Measurements from ENCODE around the gene FAM110D.

Gene FAM110D

DNA sequence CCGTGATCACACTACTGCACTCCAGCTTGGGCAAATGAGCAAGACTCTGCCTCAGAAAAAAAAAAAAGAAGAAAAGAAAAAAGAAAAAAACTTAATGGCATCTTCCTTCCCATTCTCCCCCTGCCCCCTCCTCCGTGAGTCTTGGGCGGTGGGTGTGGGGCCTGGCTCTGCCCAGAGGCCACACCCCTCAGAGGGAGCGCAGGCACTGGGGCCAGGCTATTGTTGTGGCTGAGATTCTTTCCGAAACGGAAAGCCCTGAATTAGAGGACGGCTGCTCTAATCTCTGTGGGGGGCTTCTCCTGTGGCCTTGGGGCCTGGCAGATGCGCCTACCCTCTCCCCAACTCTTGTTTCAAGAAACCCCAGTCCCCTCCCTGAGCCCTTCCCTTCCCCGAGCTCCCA, 4.1 kb upstream of the FAM110D start:
- Histone ChIP-seq H2BK15ac (replicated peaks; ENCODE audit: low read depth) (no peak overlapping the region), H3K4me2 (ENCODE audit: low read length) (peak overlapping the region; percentile 4), H2BK5ac (ENCODE audit: low read length) (no peak overlapping the region), H4K5ac (ENCODE audit: low read length) (no peak overlapping the region), H2AK5ac (ENCODE audit: low read length) (no peak overlapping the region), H3K23ac (ENCODE audit: low read length) (no peak overlapping the region), H2BK120ac (ENCODE audit: low read depth, low read length) (no peak overlapping the region), H3K4me3 (ENCODE audit: low read length) (no peak overlapping the region), H3K4ac (ENCODE audit: low read depth, low read length) (no peak overlapping the region), H3K56ac (ENCODE audit: low read length) (peak overlapping the region; percentile 44), H3K79me2 (ENCODE audit: control insufficient read depth, insufficient read depth, low read length) (no peaks in the 10 kb centered on the region), H3K27me3 (ENCODE audit: insufficient read depth, low read length, poor library complexity) (no peaks in the 10 kb centered on the region), H3K79me1 (ENCODE audit: low read length) (no peaks in the 10 kb centered on the region), H3K9ac (ENCODE audit: low read length) (peak overlapping the region; percentile 41), H3K18ac (ENCODE audit: low read length) (no peak overlapping the region), H3K36me3 (ENCODE audit: control insufficient read depth, insufficient read depth, low read length) (no peaks in the 10 kb centered on the region), H4K8ac (ENCODE audit: low read depth, low read length) (no peak overlapping the region), H3K4me1 (ENCODE audit: control insufficient read depth, low read depth, low read length) (peaks cover 27% of the 10 kb centered on the region), H3K27ac (ENCODE audit: low read depth, low read length) (no peak overlapping the region)
- DNase-seq: peak; percentile 68
- no CpG with 5 or more reads among the region's 9 CpGs for WGBS (ENCODE audit: extremely low coverage, insufficient coverage, low lambda C conversion rate)

DNA sequence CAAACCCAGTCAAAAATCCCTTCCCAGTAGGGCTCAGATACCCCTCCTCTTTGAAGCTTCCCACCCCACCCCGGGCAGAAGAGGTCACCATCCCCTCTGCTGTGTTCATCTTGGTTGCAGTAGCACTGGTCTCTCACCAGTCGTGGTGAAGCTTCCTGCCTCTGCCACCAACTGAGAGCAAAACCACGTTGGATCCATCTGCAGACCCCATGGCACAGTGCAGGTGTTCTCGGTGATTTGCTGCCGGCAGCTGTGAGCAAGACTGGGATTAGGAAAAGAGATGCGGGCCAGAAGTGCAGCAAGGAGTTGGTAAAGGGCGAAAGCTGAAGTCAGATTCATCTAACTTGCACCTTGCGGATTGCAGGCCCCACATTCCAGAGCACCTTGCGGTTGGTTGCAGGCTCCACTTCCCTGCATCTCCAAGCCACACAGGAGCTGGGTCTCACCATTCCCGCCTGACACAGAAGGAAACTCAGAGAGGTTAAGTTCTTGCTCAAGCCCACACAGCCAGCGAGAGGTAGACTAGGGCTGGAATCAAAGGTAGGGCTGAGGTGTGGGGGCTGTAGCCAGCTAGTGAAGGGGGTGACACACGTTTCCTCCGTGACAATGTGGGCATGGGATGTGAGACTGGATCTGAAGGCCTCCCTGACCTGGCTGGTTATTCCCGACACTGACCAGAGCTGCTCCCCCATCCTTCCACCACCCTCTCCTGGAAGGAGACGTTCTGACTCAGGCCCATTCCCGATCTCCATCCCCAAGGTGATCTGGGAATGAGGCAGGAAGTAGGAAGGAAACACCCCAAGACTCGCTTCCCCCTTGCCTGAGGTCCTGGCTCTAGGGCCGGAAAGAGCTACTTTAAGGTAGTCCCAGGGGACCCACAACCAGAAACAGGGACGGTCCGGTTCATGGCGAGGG, 3.3 kb upstream of the FAM110D start:
- H3K27me3 ChIP-seq (ENCODE audit: insufficient read depth, low read length, poor library complexity): no peaks in the 10 kb centered on the region
- H2BK15ac ChIP-seq (replicated peaks; ENCODE audit: low read depth): no peak overlapping the region
- peak overlapping the region; percentile 34 for H3K4me2 ChIP-seq (ENCODE audit: low read length)
- H3K27ac ChIP-seq (ENCODE audit: low read depth, low read length): no peak overlapping the region
- H3K18ac ChIP-seq (ENCODE audit: low read length): peak overlapping the region; percentile 62
- H4K5ac ChIP-seq (ENCODE audit: low read length): no peak overlapping the region
- H3K36me3 ChIP-seq (ENCODE audit: control insufficient read depth, insufficient read depth, low read length): no peaks in the 10 kb centered on the region
- peak overlapping the region; percentile 3 for H2AK5ac ChIP-seq (ENCODE audit: low read length)
- H3K4ac ChIP-seq (ENCODE audit: low read depth, low read length): peak overlapping the region; percentile 49
- no peak overlapping the region for H2BK120ac ChIP-seq (ENCODE audit: low read depth, low read length)
- no peak overlapping the region for H3K23ac ChIP-seq (ENCODE audit: low read length)
- peaks cover 27% of the 10 kb centered on the region for H3K4me1 ChIP-seq (ENCODE audit: control insufficient read depth, low read depth, low read length)
- no peak for DNase-seq
- H3K9ac ChIP-seq (ENCODE audit: low read length): peak overlapping the region; percentile 64
- no peaks in the 10 kb centered on the region for H3K79me1 ChIP-seq (ENCODE audit: low read length)
- no peak overlapping the region for H4K8ac ChIP-seq (ENCODE audit: low read depth, low read length)
- H3K79me2 ChIP-seq (ENCODE audit: control insufficient read depth, insufficient read depth, low read length): no peaks in the 10 kb centered on the region
- peak overlapping the region; percentile 9 for H2BK5ac ChIP-seq (ENCODE audit: low read length)
- peak overlapping the region; percentile 81 for H3K56ac ChIP-seq (ENCODE audit: low read length)
- WGBS (ENCODE audit: extremely low coverage, insufficient coverage, low lambda C conversion rate): no CpG with 5 or more reads among the region's 21 CpGs
- H3K4me3 ChIP-seq (ENCODE audit: low read length): no peak overlapping the region

DNA sequence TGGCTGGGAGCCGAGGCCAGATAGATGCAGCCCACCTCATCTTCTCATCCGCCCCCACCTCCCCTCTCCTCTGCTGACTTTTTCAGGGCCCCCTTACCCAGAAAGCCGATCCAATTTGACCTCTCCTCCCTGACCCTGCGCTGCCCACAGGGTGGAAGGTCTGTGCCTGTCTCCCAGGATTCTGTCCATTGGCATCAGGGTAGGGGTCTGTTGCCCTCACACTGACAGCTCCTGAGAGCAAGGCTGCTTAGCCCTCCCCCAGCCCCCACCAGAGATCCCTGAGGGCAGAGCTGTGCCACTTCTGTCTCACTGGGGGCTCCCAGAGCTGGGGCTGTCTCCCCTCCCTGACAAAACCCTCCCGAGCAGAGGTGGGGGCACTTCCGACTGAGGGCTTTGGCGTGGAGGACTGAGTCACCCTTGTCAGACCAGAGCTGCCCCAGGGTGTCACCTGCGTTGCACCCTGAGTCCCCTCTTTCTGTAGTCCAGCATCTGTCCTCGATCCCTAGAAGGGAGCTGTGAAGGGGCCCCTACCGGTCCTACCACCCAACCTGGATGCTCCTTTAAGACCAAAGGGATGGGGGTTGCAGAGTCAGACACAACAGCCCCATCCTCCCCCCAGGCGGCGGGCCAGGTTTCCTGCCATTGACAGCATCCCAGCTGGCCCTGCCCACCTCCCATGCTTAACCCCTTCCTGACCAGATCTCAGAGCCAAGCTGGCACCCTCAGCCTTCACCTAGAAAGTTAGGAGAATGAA, 2.4 kb upstream of the FAM110D start:
- no peak overlapping the region for H3K4me3 ChIP-seq (ENCODE audit: low read length)
- no peaks in the 10 kb centered on the region for H3K27me3 ChIP-seq (ENCODE audit: insufficient read depth, low read length, poor library complexity)
- peak overlapping the region; percentile 53 for H3K23ac ChIP-seq (ENCODE audit: low read length)
- peak overlapping the region; percentile 84 for H2BK5ac ChIP-seq (ENCODE audit: low read length)
- WGBS (ENCODE audit: extremely low coverage, insufficient coverage, low lambda C conversion rate): no CpG with 5 or more reads among the region's 12 CpGs
- no peaks in the 10 kb centered on the region for H3K79me2 ChIP-seq (ENCODE audit: control insufficient read depth, insufficient read depth, low read length)
- peaks cover 32% of the 10 kb centered on the region for H3K4me1 ChIP-seq (ENCODE audit: control insufficient read depth, low read depth, low read length)
- DNase-seq: peak; percentile 89
- H3K36me3 ChIP-seq (ENCODE audit: control insufficient read depth, insufficient read depth, low read length): no peaks in the 10 kb centered on the region
- no peak overlapping the region for H4K5ac ChIP-seq (ENCODE audit: low read length)
- peak overlapping the region; percentile 81 for H3K56ac ChIP-seq (ENCODE audit: low read length)
- no peak overlapping the region for H2BK15ac ChIP-seq (replicated peaks; ENCODE audit: low read depth)
- peak overlapping the region; percentile 64 for H3K9ac ChIP-seq (ENCODE audit: low read length)
- no peak overlapping the region for H3K27ac ChIP-seq (ENCODE audit: low read depth, low read length)
- peak overlapping the region; percentile 94 for H3K4me2 ChIP-seq (ENCODE audit: low read length)
- H3K4ac ChIP-seq (ENCODE audit: low read depth, low read length): peak overlapping the region; percentile 49
- no peaks in the 10 kb centered on the region for H3K79me1 ChIP-seq (ENCODE audit: low read length)
- H3K18ac ChIP-seq (ENCODE audit: low read length): peak overlapping the region; percentile 62
- no peak overlapping the region for H4K8ac ChIP-seq (ENCODE audit: low read depth, low read length)
- peak overlapping the region; percentile 16 for H2BK120ac ChIP-seq (ENCODE audit: low read depth, low read length)
- peak overlapping the region; percentile 43 for H2AK5ac ChIP-seq (ENCODE audit: low read length)

DNA sequence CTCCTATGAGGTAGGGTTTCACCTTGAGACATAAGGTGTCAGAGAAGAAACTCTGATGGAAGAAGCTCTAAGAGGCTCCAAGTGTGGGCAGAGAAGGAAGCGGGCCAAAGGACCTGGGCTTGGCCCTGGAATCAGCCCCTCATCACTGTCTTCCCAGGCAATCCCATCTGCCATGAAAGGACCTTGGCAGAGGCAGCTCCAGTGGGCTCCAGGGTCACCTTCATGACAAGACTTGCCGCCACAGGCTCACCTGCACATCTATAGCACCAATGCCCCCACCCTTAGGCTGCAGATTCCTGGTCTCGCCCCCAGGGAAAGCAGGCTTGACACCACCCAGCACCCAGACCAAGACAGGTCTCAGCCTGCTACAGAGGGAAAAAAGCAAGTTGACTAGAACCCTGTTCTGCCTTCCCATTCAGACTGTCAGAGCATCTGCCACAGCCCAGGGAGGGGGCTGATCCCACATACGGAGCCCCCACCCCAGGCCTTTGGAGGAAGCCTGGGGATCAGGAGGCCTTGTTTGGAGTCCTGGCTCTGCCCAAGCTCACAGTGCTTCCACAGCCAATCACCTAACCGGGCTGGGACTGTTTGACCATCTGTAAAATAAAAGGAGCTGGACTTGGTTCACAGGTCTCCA, 490 bp upstream of the FAM110D start:
- H3K56ac ChIP-seq (ENCODE audit: low read length): peak overlapping the region; percentile 71

DNA sequence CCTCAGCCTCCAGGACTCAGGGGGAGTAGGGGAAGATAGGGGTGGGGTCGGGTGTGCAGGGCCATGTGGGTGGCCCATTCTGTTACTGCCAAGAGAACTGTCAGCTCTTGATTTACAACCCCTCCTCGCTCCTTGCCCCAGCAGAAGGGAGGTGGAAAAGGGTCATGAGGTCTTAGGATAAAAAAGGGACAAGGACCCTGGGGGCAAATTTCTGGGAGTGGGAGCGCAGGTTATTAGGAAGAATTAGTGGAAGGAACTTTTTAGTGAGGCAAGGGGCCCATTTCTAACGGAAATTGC, 812 bp downstream of the FAM110D start:
- Histone ChIP-seq H3K4me2 (ENCODE audit: low read length) (no peak overlapping the region), H2BK15ac (replicated peaks; ENCODE audit: low read depth) (no peak overlapping the region), H2AK5ac (ENCODE audit: low read length) (no peak overlapping the region), H3K36me3 (ENCODE audit: control insufficient read depth, insufficient read depth, low read length) (no peaks in the 10 kb centered on the region), H3K23ac (ENCODE audit: low read length) (no peak overlapping the region), H2BK5ac (ENCODE audit: low read length) (no peak overlapping the region), H3K79me1 (ENCODE audit: low read length) (no peaks in the 10 kb centered on the region), H3K4me3 (ENCODE audit: low read length) (no peak overlapping the region), H3K27me3 (ENCODE audit: insufficient read depth, low read length, poor library complexity) (peaks cover 6% of the 10 kb centered on the region), H3K4me1 (ENCODE audit: control insufficient read depth, low read depth, low read length) (peaks cover 34% of the 10 kb centered on the region), H4K8ac (ENCODE audit: low read depth, low read length) (no peak overlapping the region), H3K4ac (ENCODE audit: low read depth, low read length) (no peak overlapping the region), H4K5ac (ENCODE audit: low read length) (no peak overlapping the region), H2BK120ac (ENCODE audit: low read depth, low read length) (no peak overlapping the region), H3K9ac (ENCODE audit: low read length) (no peak overlapping the region), H3K18ac (ENCODE audit: low read length) (peak overlapping the region; percentile 2), H3K79me2 (ENCODE audit: control insufficient read depth, insufficient read depth, low read length) (no peaks in the 10 kb centered on the region), H3K27ac (ENCODE audit: low read depth, low read length) (no peak overlapping the region), H3K56ac (ENCODE audit: low read length) (peak overlapping the region; percentile 85)
- WGBS (ENCODE audit: extremely low coverage, insufficient coverage, low lambda C conversion rate): no CpG with 5 or more reads among the region's 4 CpGs
- no peak for DNase-seq

More for the DNA sequence above, 490 bp upstream of the FAM110D start:
- peak overlapping the region; percentile 76 for H3K18ac ChIP-seq (ENCODE audit: low read length)
- no peak overlapping the region for H3K4me2 ChIP-seq (ENCODE audit: low read length)
- no peaks in the 10 kb centered on the region for H3K36me3 ChIP-seq (ENCODE audit: control insufficient read depth, insufficient read depth, low read length)
- no peak overlapping the region for H4K5ac ChIP-seq (ENCODE audit: low read length)
- peak overlapping the region; percentile 5 for H2BK120ac ChIP-seq (ENCODE audit: low read depth, low read length)
- H3K27ac ChIP-seq (ENCODE audit: low read depth, low read length): no peak overlapping the region
- no peak overlapping the region for H3K4me3 ChIP-seq (ENCODE audit: low read length)
- peak overlapping the region; percentile 22 for H3K9ac ChIP-seq (ENCODE audit: low read length)
- DNase-seq: no peak
- H4K8ac ChIP-seq (ENCODE audit: low read depth, low read length): no peak overlapping the region
- H3K23ac ChIP-seq (ENCODE audit: low read length): no peak overlapping the region
- WGBS (ENCODE audit: extremely low coverage, insufficient coverage, low lambda C conversion rate): no CpG with 5 or more reads among the region's 5 CpGs
- H3K4ac ChIP-seq (ENCODE audit: low read depth, low read length): no peak overlapping the region
- peak overlapping the region; percentile 95 for H2AK5ac ChIP-seq (ENCODE audit: low read length)
- H3K79me2 ChIP-seq (ENCODE audit: control insufficient read depth, insufficient read depth, low read length): no peaks in the 10 kb centered on the region
- H2BK5ac ChIP-seq (ENCODE audit: low read length): peak overlapping the region; percentile 64
- H3K79me1 ChIP-seq (ENCODE audit: low read length): no peaks in the 10 kb centered on the region
- peak overlapping the region; percentile 29 for H2BK15ac ChIP-seq (replicated peaks; ENCODE audit: low read depth)
- peaks cover 6% of the 10 kb centered on the region for H3K27me3 ChIP-seq (ENCODE audit: insufficient read depth, low read length, poor library complexity)
- peaks cover 32% of the 10 kb centered on the region for H3K4me1 ChIP-seq (ENCODE audit: control insufficient read depth, low read depth, low read length)
